GM19467 (cell line): ENCODE data around the gene DBH.

Experiments used
- ATAC-seq: cut with Tn5 transposase; IDR thresholded peaks from one replicate; pipeline ENCODE4 v1.9.1; 2021; ENCODE audit warnings: mild to moderate bottlenecking, moderate library complexity; ENCODE audit not compliant: unreplicated experiment

The DBH gene

GRCh38 chr9:133680976-133681657, 45.0 kb downstream of the DBH start:
- ATAC-seq = no peak

GRCh38 chr9:133681658-133682306, 45.6 kb downstream of the DBH start:
- no peak for ATAC-seq

GRCh38 chr9:133682818-133683585, 46.8 kb downstream of the DBH start:
- ATAC-seq = no peak

GRCh38 chr9:133683586-133684120, 47.5 kb downstream of the DBH start:
- no peak for ATAC-seq

GRCh38 chr9:133684121-133684935, 48.2 kb downstream of the DBH start:
- ATAC-seq = no peak

GRCh38 chr9:133684936-133685361, 48.8 kb downstream of the DBH start:
- no peak for ATAC-seq

- ATAC-seq = no peak
These were observed 49.8 kb downstream of the DBH start for GRCh38 chr9:133685653-133686609.

- no peak for ATAC-seq
These were observed 50.7 kb downstream of the DBH start for GRCh38 chr9:133686642-133687575.

- no peak for ATAC-seq
These were observed 51.9 kb downstream of the DBH start for GRCh38 chr9:133687856-133688761.

- ATAC-seq = no peak
These were observed 53.1 kb downstream of the DBH start for GRCh38 chr9:133689151-133689763.

- ATAC-seq = no peak
These were observed 54.0 kb downstream of the DBH start for GRCh38 chr9:133690081-133690561.

- no peak for ATAC-seq
These were observed 55.0 kb downstream of the DBH start for GRCh38 chr9:133691191-133691590.

GRCh38 chr9:133691626-133692363, 55.6 kb downstream of the DBH start:
- ATAC-seq = no peak

- no peak for ATAC-seq
These were observed 56.3 kb downstream of the DBH start for GRCh38 chr9:133692364-133692985.

- ATAC-seq = no peak
These were observed 57.0 kb downstream of the DBH start for GRCh38 chr9:133693116-133693515.
